HG03342 (cell line): ENCODE measurements around the gene SAMD4B.
"Not testable (repeated sequence)": the region's sequence is repeated elsewhere in the genome, so short reads cannot be mapped to it uniquely, and the experiment has no call there.

ENCODE experiments used
- ATAC-seq: cut with Tn5 transposase; IDR thresholded peaks from one replicate; pipeline ENCODE4 v1.9.1; 2021; ENCODE audit warnings: mild to moderate bottlenecking, moderate library complexity; ENCODE audit not compliant: unreplicated experiment

The SAMD4B gene

GRCh38 chr19:39341719-39342604 lies at the start of gene SAMD4B:
SAMD4B (plus strand) TSS chr19:39342421; CDS start chr19:39356894, 14,473 bp downstream.
- ATAC-seq, result peak; percentile 85

GRCh38 chr19:39293394-39293793 lies 48.8 kb upstream of the SAMD4B start:
- no peak for ATAC-seq

GRCh38 chr19:39296055-39296645 lies 46.1 kb upstream of the SAMD4B start, which contains the start of gene IFNL1:
IFNL1 (plus strand) TSS chr19:39296407; CDS start chr19:39296422, 15 bp downstream.
- no peak for ATAC-seq

GRCh38 chr19:39296906-39297305 lies 45.3 kb upstream of the SAMD4B start:
- ATAC-seq, result no peak

- ATAC-seq, result no peak
These were observed 44.1 kb upstream of the SAMD4B start for GRCh38 chr19:39297931-39298634.

GRCh38 chr19:39299404-39299803 lies 42.8 kb upstream of the SAMD4B start:
- ATAC-seq, result no peak

- no peak for ATAC-seq
These were observed 42.4 kb upstream of the SAMD4B start for GRCh38 chr19:39299832-39300231.

- ATAC-seq, result no peak
These were observed 41.2 kb upstream of the SAMD4B start for GRCh38 chr19:39301021-39301420.

- no peak for ATAC-seq
These were observed 40.7 kb upstream of the SAMD4B start for GRCh38 chr19:39301562-39301961.

GRCh38 chr19:39303373-39304184 lies 38.6 kb upstream of the SAMD4B start:
- no peak for ATAC-seq

- ATAC-seq, result no peak
These were observed 38.1 kb upstream of the SAMD4B start for GRCh38 chr19:39304185-39304513.

- ATAC-seq, result no peak
These were observed 37.3 kb upstream of the SAMD4B start for GRCh38 chr19:39304701-39305571.

- no peak for ATAC-seq
These were observed 36.1 kb upstream of the SAMD4B start for GRCh38 chr19:39306075-39306474.

GRCh38 chr19:39307046-39307821 lies 35.0 kb upstream of the SAMD4B start:
- no peak for ATAC-seq

GRCh38 chr19:39307822-39308530 lies 34.2 kb upstream of the SAMD4B start:
- ATAC-seq, result no peak

GRCh38 chr19:39308531-39309304 lies 33.5 kb upstream of the SAMD4B start:
- no peak for ATAC-seq

GRCh38 chr19:39309305-39309670 lies 32.9 kb upstream of the SAMD4B start:
- ATAC-seq, result not testable (repeated sequence)
